ENCODE results near the gene FRMPD2.

Gene FRMPD2, protein sequence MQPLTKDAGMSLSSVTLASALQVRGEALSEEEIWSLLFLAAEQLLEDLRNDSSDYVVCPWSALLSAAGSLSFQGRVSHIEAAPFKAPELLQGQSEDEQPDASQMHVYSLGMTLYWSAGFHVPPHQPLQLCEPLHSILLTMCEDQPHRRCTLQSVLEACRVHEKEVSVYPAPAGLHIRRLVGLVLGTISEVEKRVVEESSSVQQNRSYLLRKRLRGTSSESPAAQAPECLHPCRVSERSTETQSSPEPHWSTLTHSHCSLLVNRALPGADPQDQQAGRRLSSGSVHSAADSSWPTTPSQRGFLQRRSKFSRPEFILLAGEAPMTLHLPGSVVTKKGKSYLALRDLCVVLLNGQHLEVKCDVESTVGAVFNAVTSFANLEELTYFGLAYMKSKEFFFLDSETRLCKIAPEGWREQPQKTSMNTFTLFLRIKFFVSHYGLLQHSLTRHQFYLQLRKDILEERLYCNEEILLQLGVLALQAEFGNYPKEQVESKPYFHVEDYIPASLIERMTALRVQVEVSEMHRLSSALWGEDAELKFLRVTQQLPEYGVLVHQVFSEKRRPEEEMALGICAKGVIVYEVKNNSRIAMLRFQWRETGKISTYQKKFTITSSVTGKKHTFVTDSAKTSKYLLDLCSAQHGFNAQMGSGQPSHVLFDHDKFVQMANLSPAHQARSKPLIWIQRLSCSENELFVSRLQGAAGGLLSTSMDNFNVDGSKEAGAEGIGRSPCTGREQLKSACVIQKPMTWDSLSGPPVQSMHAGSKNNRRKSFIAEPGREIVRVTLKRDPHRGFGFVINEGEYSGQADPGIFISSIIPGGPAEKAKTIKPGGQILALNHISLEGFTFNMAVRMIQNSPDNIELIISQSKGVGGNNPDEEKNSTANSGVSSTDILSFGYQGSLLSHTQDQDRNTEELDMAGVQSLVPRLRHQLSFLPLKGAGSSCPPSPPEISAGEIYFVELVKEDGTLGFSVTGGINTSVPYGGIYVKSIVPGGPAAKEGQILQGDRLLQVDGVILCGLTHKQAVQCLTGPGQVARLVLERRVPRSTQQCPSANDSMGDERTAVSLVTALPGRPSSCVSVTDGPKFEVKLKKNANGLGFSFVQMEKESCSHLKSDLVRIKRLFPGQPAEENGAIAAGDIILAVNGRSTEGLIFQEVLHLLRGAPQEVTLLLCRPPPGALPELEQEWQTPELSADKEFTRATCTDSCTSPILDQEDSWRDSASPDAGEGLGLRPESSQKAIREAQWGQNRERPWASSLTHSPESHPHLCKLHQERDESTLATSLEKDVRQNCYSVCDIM (N-terminal part only)

DNA sequence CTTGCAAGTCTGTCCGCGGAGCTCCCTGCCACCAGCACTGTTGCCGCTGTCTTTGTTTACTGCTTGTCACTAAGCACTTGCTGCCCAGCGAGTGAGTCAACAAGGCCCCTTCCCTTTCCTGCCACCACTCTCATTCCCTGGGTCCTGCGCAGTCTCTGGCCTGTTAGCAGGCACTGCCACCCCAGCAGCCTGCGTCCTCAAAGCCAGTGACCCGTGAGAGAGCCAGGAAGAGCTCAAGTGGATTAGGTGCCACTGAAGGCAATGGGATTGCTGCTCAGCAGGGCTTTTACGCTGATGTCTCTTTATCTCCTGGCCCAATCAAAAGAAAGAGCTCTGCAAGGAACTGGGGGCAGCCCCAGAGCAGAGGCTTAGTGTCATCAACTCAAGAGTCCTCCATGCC is at the start of gene FRMPD2:
TSS of gene FRMPD2 (minus strand) at position 61 of the 400 bp plus-strand sequence. CDS start 129 bp downstream, outside the sequence.
- DNase-seq (ENCODE audit: low spot score) = no peak
- ChIA-PET POLR2A (ENCODE audit: low non-redundant PET) (no interaction called here), CTCF (no interaction called here)
- TF ChIP-seq, protein P1, sequence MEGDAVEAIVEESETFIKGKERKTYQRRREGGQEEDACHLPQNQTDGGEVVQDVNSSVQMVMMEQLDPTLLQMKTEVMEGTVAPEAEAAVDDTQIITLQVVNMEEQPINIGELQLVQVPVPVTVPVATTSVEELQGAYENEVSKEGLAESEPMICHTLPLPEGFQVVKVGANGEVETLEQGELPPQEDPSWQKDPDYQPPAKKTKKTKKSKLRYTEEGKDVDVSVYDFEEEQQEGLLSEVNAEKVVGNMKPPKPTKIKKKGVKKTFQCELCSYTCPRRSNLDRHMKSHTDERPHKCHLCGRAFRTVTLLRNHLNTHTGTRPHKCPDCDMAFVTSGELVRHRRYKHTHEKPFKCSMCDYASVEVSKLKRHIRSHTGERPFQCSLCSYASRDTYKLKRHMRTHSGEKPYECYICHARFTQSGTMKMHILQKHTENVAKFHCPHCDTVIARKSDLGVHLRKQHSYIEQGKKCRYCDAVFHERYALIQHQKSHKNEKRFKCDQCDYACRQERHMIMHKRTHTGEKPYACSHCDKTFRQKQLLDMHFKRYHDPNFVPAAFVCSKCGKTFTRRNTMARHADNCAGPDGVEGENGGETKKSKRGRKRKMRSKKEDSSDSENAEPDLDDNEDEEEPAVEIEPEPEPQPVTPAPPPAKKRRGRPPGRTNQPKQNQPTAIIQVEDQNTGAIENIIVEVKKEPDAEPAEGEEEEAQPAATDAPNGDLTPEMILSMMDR (conservative IDR thresholded peaks at IDR 0.05; ENCODE audit: low read depth) = no peak
- H3K27ac ChIP-seq = no peak within 1 kb of the TSS

DNA sequence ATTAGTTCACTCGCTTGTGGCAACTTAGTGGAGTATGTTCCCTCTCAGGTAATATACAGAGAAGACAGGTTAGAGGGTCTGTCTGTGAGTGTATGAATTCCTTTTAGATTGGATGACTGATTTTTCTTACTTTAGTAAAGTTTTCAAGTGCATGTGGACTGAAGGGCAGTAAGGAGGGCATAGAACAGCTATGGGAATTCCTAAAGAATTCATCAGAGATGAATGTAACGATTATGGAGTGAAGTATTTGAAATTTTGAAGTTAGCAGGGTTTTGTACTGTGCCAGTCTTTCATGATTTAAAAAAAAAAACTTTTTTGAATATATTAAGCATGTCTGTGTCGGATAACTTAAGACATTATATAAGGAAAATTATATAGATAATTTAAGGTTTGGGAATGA is 47.5 kb upstream of the FRMPD2 start:
- ChIA-PET POLR2A (ENCODE audit: low non-redundant PET) (no interaction called here), CTCF (no interaction called here)
- TF ChIP-seq, protein P1 (conservative IDR thresholded peaks at IDR 0.05; ENCODE audit: low read depth) = no peak
- H3K27ac ChIP-seq = no peak overlapping the region
- no peak for DNase-seq (ENCODE audit: low spot score)

DNA sequence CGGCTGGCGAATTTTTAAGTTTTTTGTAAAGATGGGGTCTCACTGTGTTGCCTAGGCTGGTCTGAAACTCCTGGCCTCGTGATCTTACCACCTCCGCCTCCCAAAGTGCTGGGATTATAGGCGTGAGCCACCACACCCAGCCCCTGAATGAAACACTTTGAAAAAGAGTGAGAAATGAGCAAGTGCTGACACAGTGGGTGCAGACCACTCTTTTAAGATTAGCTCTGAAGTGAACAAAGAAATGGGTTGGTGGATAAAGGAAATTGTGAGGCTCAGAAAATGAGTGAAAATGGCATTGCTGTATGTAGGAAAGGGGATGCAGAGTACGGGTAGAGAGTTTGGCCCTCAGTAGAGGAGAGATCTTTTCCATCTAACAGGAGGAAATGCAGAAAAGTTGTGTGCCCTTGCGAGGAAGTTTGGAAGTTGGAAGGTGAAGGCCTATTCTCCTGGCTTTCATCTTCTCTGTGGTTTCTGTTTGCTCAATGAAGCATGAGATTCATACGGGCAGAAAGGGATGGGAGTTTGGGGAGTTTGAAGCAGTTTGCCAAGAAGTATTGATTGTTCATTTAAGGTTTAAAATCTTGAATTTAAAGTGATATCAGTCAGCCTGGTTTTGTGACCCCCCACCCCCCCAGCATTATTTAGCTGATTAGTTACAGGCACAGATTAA is 43.0 kb upstream of the FRMPD2 start:
- DNase-seq (ENCODE audit: low spot score) = no peak
- TF ChIP-seq, protein P1 (conservative IDR thresholded peaks at IDR 0.05; ENCODE audit: low read depth) = no peak
- POLR2A ChIA-PET (ENCODE audit: low non-redundant PET) = no interaction called here
- no peak overlapping the region for H3K27ac ChIP-seq
- CTCF ChIA-PET = no interaction called here

DNA sequence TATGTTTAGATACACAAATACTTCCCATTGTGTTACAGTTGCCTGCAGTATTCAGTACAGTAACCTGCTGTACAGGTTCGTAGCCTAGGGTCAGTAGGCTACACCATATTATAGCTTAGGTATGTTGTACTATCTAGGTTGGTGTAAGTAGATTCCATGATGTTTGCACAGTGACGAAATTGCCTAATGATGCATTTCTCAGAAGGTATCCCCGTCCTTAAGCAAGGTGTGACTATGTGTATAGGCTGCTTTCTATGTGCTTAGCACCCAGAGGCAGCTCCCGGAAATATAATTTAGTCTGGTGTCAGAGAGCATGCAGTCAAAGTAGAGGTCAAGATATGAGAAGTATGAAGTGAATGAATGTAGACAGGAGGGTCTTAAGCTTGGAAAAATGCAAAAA is 41.7 kb upstream of the FRMPD2 start:
- H3K27ac ChIP-seq = no peak overlapping the region
- CTCF ChIA-PET = no interaction called here

DNA sequence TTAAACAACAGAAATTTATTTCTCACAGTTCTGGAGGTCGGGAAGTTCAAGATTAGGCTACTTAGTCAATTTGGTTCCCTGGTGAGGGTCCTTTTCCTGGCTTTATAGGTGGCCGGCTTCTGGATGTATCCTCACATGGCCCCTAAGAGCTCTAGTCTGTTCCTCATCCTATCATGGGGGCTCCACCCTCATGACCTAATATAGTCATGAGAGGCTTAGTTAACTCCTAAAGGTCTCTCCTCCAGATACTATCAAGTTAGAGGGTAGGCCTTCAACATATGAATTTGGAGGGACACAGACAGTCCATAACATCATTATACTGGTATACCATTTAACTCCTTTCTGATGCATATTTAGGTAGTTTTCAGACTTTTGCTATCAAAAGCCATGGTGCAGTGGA is 39.6 kb upstream of the FRMPD2 start:
- no peak for DNase-seq (ENCODE audit: low spot score)
- TF ChIP-seq, protein P1 (conservative IDR thresholded peaks at IDR 0.05; ENCODE audit: low read depth) = no peak
- ChIA-PET POLR2A (ENCODE audit: low non-redundant PET) (no interaction called here), CTCF (interaction anchor here (0.7 kb wide), 1 partner anchor 97 kb away, joined by 4 read pairs; no protein-coding TSS in a partner anchor)
- H3K27ac ChIP-seq = no peak overlapping the region

More for the DNA sequence above, 41.7 kb upstream of the FRMPD2 start:
- TF ChIP-seq, protein P1 (conservative IDR thresholded peaks at IDR 0.05; ENCODE audit: low read depth) = no peak
- DNase-seq (ENCODE audit: low spot score) = no peak
- POLR2A ChIA-PET (ENCODE audit: low non-redundant PET) = no interaction called here

Data from RWPE1 (cell line).